GM23338 (cell line): ENCODE data around the gene ADRB2. TPM values are rescaled to one million over a fixed set of nuclear protein-coding genes. Genes with fewer than 3 reads are reported as not detected.

ENCODE experiments used
- ATAC-seq: fragments of 200-7000 bp; cut with Tn5 transposase; 3 replicates; pipeline ENCODE4 v1.9.1; 2020
- DNase-seq: peaks from one replicate; pipeline ENCODE4 v3.0.0-alpha.2; 2015; ENCODE audit warnings: low spot score
- H2AFZ ChIP-seq: fragments of 200-600 bp; sonication (generic); 2 replicates; pipeline ENCODE4 v1.8.0; 2016; ENCODE audit warnings: antibody characterized with exemption, mild to moderate bottlenecking, moderate library complexity
- H3F3A ChIP-seq: fragments of 200-600 bp; sonication (generic); replicated peaks from 2 replicates; pipeline ENCODE4 v1.8.0; 2017; ENCODE audit warnings: antibody characterized with exemption, mixed run types, low read depth
- H3K27ac ChIP-seq: fragments of 200-600 bp; sonication (generic); 2 replicates; pipeline ENCODE4 v1.6.1; 2016; ENCODE audit warnings: low read depth
- H3K27me3 ChIP-seq: fragments of 200-600 bp; sonication (generic); 2 replicates; pipeline ENCODE4 v1.8.0; 2016; ENCODE audit warnings: mild to moderate bottlenecking, mixed run types, moderate library complexity; ENCODE audit not compliant: insufficient read depth
- H3K36me3 ChIP-seq: fragments of 200-600 bp; sonication (generic); 2 replicates; pipeline ENCODE4 v1.8.0; 2016; ENCODE audit warnings: mild to moderate bottlenecking; ENCODE audit not compliant: insufficient read depth
- H3K4me1 ChIP-seq: fragments of 200-600 bp; sonication (generic); 2 replicates; pipeline ENCODE4 v1.8.0; 2016; ENCODE audit warnings: mild to moderate bottlenecking, moderate library complexity; ENCODE audit not compliant: insufficient read depth
- H3K4me2 ChIP-seq: fragments of 200-600 bp; sonication (generic); 2 replicates; pipeline ENCODE4 v1.7.1; 2017; ENCODE audit warnings: mixed run types
- H3K4me3 ChIP-seq: fragments of 200-600 bp; sonication (generic); 2 replicates; pipeline ENCODE4 v1.6.1; 2016; ENCODE audit warnings: mixed run types
- H3K79me2 ChIP-seq: fragments of 200-600 bp; sonication (generic); replicated peaks from 2 replicates; pipeline ENCODE4 v1.8.0; 2017; ENCODE audit warnings: mild to moderate bottlenecking; ENCODE audit not compliant: insufficient read depth
- H3K9me2 ChIP-seq: fragments of 200-600 bp; sonication (generic); 2 replicates; pipeline ENCODE4 v1.8.0; 2017; ENCODE audit not compliant: insufficient read depth
- H4K20me1 ChIP-seq: fragments of 200-600 bp; sonication (generic); replicated peaks from 2 replicates; pipeline ENCODE4 v1.8.0; 2017; ENCODE audit warnings: mild to moderate bottlenecking; ENCODE audit not compliant: insufficient read depth
- H3K27ac Mint-ChIP-seq: 2 replicates; pipeline ENCODE4 v1.8.0; 2020; ENCODE audit warnings: inconsistent platforms, mild to moderate bottlenecking, moderate library complexity, mixed read lengths
- H3K27me3 Mint-ChIP-seq: 3 replicates; pipeline ENCODE4 v1.8.0; 2022; ENCODE audit warnings: low read depth, mild to moderate bottlenecking, moderate library complexity, mixed read lengths, inconsistent platforms; ENCODE audit not compliant: insufficient read depth, poor library complexity
- H3K36me3 Mint-ChIP-seq: 3 replicates; pipeline ENCODE4 v1.8.0; 2021; ENCODE audit warnings: low read depth, mild to moderate bottlenecking, inconsistent platforms, moderate library complexity, mixed read lengths
- H3K4me1 Mint-ChIP-seq: 3 replicates; pipeline ENCODE4 v1.8.0; 2020; ENCODE audit warnings: mild to moderate bottlenecking, inconsistent platforms, mixed read lengths
- H3K4me3 Mint-ChIP-seq: 3 replicates; pipeline ENCODE4 v1.8.0; 2021; ENCODE audit warnings: moderate library complexity, mild to moderate bottlenecking, inconsistent platforms, mixed read lengths
- H3K9me3 Mint-ChIP-seq: 3 replicates; pipeline ENCODE4 v1.8.0; 2020; ENCODE audit warnings: moderate library complexity, mild to moderate bottlenecking, inconsistent platforms, mixed read lengths
- CREB1 ChIP-seq: fragments of 250-450 bp; sonication (Bioruptor Pico); IDR thresholded peaks from 2 replicates; pipeline ENCODE4 v1.5.0; 2020; ENCODE audit warnings: low read depth, mild to moderate bottlenecking, moderate library complexity
- EZH2 ChIP-seq: fragments of 200-600 bp; sonication (generic); IDR thresholded peaks from one replicate; pipeline ENCODE4 v1.8.0; 2017; ENCODE audit warnings: antibody characterized with exemption, mild to moderate bottlenecking, low read depth; ENCODE audit not compliant: unreplicated experiment
- EZH2phosphoT487 ChIP-seq: fragments of 200-600 bp; sonication (generic); IDR thresholded peaks from one replicate; pipeline ENCODE4 v1.8.1; 2018; ENCODE audit warnings: antibody characterized with exemption; ENCODE audit not compliant: unreplicated experiment
- JUNB ChIP-seq: IDR thresholded peaks from one replicate; pipeline ENCODE4 v1.6.1; 2016; ENCODE audit warnings: antibody characterized with exemption; ENCODE audit not compliant: unreplicated experiment
- NANOG ChIP-seq: IDR thresholded peaks from 2 replicates; pipeline ENCODE4 v1.6.1; 2016; ENCODE audit warnings: antibody characterized with exemption, borderline replicate concordance
- POLR2AphosphoS5 ChIP-seq: IDR thresholded peaks from 2 replicates; pipeline ENCODE4 v1.6.1; 2016; ENCODE audit warnings: antibody characterized with exemption, low read depth
- STAT1 ChIP-seq: IDR thresholded peaks from one replicate; pipeline ENCODE4 v1.6.1; 2016; ENCODE audit warnings: antibody characterized with exemption; ENCODE audit not compliant: unreplicated experiment
- ZNF114 ChIP-seq: fragments of 250-450 bp; sonication (Bioruptor Pico); IDR thresholded peaks from 2 replicates; pipeline ENCODE4 v1.5.0; 2020; ENCODE audit warnings: mild to moderate bottlenecking, moderate library complexity
- ZNF331 ChIP-seq: fragments of 250-450 bp; sonication (Bioruptor Pico); IDR thresholded peaks from 2 replicates; pipeline ENCODE4 v1.5.0; 2020; ENCODE audit warnings: low read depth, mild to moderate bottlenecking, moderate library complexity
- polyA plus RNA-seq: library from polyadenylated mRNA; unstranded; fragments of >200 nt; fragmentation: Nextera tagmentation; extraction: Ambion mirVana; gene quantifications from 2 replicates; pipeline ENCODE4 v1.2.1, GENCODE V29; 2016
- total RNA-seq: library from RNA; depleted of rRNA; stranded (reverse); fragments of >200 nt; shearing (Covaris generic); gene quantifications from 2 replicates; pipeline ENCODE4 v1.2.3, GENCODE V29; 2014
- TF ChIP-seq, protein P1 (sequence below): IDR thresholded peaks from 2 replicates; pipeline ENCODE4 v1.6.1; 2016; ENCODE audit warnings: antibody characterized with exemption
- TF ChIP-seq, protein P2 (sequence below), 2 experiments: fragments of 200-600 bp in 1 of 2; sonication (generic) in 1 of 2; conservative IDR thresholded peaks; 2 replicates each; pipeline versions ENCODE4 v1.5.1 to v1.6.1; 2016 to 2017; ENCODE audit warnings: antibody characterized with exemption in 2 of 2, low read depth in 2 of 2, mild to moderate bottlenecking in 2 of 2, moderate library complexity in 1 of 2

Gene ADRB2
- total and polyA plus RNA-seq, 2 experiments from 2014 or later, result 0.44 to 1.3 TPM

DNA sequence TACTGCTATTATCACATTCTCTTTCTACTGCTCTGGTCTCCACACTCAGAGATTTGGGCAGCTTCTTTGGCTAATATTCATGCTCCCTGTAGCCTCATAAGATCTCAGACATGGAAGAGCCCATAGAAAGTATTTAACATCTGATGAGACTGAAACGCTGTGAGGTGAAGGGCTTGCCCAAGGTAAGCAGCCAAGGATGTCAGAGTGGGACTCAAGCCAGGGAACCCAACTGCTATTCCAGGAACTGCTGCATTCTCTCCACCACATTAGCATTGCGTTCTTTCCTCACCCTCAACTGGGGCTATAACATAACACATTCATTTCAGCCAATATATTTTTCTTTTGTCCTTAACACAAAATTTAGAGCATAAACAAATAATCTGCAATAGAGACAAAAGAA, 3.8 kb downstream of the ADRB2 start:
- H3K27me3 Mint-ChIP-seq, result peaks cover 25% of the 10 kb centered on the region
- no peak overlapping the region for H3K4me3 Mint-ChIP-seq
- 0 out of 2 replicates have a peak, but pooled peaks cover 3% of the 10 kb centered on the region for H3K9me2 ChIP-seq
- H3K4me1 ChIP-seq, result peaks cover 7% of the 10 kb centered on the region
- no peaks in the 10 kb centered on the region for H3K79me2 ChIP-seq
- TF ChIP-seq EZH2phosphoT487 (no peak), EZH2 (no peak), JUNB (no peak), POLR2AphosphoS5 (no peak), STAT1 (no peak), NANOG (no peak)
- H3K27ac Mint-ChIP-seq, result no peak overlapping the region
- peaks cover 36% of the 10 kb centered on the region for H3K4me1 Mint-ChIP-seq
- no peak overlapping the region for H3K27ac ChIP-seq
- H3K27me3 ChIP-seq, result peaks cover 13% of the 10 kb centered on the region
- ATAC-seq (no peak), DNase-seq (no peak)
- H3K36me3 ChIP-seq, result no peaks in the 10 kb centered on the region
- no peak overlapping the region for H3K4me2 ChIP-seq
- no peak overlapping the region for H3K4me3 ChIP-seq
- H3K9me3 Mint-ChIP-seq, result no peaks in the 10 kb centered on the region
- H3K36me3 Mint-ChIP-seq, result no peaks in the 10 kb centered on the region
- H2AFZ ChIP-seq, result no peak overlapping the region
- H4K20me1 ChIP-seq, result no peaks in the 10 kb centered on the region
- H3F3A ChIP-seq, result no peaks in the 10 kb centered on the region

DNA sequence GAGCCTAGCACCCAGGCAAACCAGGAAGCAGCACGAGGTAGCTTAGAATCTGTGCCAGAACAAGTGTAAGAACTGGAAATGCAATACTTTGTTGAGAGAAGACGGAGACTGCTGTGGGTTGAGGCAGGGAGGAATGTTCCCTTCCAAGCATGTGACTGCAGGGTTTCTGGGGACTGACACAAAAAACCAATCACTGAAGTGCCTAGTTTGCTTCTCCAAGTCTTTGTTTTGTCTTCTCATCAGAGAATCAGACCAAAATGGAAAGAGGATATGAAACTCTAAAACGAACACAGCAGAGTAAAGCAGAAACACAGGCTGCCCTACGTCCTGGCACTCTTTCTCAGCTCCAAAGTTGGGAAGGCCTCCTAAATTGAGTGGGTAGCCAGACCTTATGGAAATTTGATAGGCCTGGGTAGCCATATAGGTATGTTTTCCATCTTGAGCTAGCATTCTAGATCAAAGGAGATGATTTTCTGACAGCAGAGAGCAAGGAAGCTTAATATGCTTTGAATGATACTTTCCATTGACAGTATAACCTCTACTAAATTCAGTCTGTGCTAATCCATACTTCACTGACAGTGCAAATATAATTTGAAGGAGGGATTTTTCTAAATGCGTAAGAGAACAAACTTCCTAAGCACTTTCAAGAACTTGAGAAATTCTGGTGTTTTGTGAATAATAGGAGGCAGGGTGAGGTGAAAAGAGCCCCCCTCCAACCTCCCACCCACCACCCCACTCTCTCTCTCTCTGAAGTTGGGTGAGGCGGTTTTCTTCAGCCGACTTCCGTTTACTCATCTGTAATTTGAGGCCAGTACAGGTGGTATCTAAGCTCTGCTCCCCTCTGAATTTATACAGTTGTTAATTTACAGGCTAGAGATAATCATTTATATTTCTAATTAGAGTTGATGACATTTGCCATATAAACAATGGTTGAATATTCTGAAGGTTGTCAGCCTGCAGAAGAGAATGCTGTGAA, 5.5 kb downstream of the ADRB2 start:
- peaks cover 15% of the 10 kb centered on the region for H3K27me3 Mint-ChIP-seq
- no peaks in the 10 kb centered on the region for H3K79me2 ChIP-seq
- H3K4me1 Mint-ChIP-seq, result peaks cover 29% of the 10 kb centered on the region
- H3K27ac ChIP-seq, result no peak overlapping the region
- no peaks in the 10 kb centered on the region for H3K36me3 ChIP-seq
- H3K36me3 Mint-ChIP-seq, result no peaks in the 10 kb centered on the region
- no peak overlapping the region for H3K4me3 ChIP-seq
- no peaks in the 10 kb centered on the region for H3K9me3 Mint-ChIP-seq
- no peak for DNase-seq
- peaks cover 9% of the 10 kb centered on the region for H3K27me3 ChIP-seq
- no peak overlapping the region for H2AFZ ChIP-seq
- no peak overlapping the region for H3K4me2 ChIP-seq
- ATAC-seq, result no peak
- H3K4me1 ChIP-seq, result peaks cover 4% of the 10 kb centered on the region; the same call in 1 of the 2 replicates
- H3K9me2 ChIP-seq, result 0 out of 2 replicates have a peak, but pooled peaks cover 3% of the 10 kb centered on the region
- no peak overlapping the region for H3K27ac Mint-ChIP-seq
- H3F3A ChIP-seq, result no peaks in the 10 kb centered on the region
- H3K4me3 Mint-ChIP-seq, result no peak overlapping the region
- H4K20me1 ChIP-seq, result no peaks in the 10 kb centered on the region
- TF ChIP-seq EZH2 (no peak), JUNB (no peak), CREB1 (no peak), STAT1 (no peak), EZH2phosphoT487 (no peak), ZNF114 (no peak), ZNF331 (CRISPR knock-in tag) (no peak), POLR2AphosphoS5 (no peak)
- TF ChIP-seq, protein P1, sequence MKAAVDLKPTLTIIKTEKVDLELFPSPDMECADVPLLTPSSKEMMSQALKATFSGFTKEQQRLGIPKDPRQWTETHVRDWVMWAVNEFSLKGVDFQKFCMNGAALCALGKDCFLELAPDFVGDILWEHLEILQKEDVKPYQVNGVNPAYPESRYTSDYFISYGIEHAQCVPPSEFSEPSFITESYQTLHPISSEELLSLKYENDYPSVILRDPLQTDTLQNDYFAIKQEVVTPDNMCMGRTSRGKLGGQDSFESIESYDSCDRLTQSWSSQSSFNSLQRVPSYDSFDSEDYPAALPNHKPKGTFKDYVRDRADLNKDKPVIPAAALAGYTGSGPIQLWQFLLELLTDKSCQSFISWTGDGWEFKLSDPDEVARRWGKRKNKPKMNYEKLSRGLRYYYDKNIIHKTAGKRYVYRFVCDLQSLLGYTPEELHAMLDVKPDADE, result no peak
- TF ChIP-seq, protein P2, sequence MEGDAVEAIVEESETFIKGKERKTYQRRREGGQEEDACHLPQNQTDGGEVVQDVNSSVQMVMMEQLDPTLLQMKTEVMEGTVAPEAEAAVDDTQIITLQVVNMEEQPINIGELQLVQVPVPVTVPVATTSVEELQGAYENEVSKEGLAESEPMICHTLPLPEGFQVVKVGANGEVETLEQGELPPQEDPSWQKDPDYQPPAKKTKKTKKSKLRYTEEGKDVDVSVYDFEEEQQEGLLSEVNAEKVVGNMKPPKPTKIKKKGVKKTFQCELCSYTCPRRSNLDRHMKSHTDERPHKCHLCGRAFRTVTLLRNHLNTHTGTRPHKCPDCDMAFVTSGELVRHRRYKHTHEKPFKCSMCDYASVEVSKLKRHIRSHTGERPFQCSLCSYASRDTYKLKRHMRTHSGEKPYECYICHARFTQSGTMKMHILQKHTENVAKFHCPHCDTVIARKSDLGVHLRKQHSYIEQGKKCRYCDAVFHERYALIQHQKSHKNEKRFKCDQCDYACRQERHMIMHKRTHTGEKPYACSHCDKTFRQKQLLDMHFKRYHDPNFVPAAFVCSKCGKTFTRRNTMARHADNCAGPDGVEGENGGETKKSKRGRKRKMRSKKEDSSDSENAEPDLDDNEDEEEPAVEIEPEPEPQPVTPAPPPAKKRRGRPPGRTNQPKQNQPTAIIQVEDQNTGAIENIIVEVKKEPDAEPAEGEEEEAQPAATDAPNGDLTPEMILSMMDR (conservative IDR thresholded peaks at IDR 0.05; ENCODE audit: low read depth in 2 of 2), result no peak
